Measurements from ENCODE around the gene GPC4.

Gene GPC4

GRCh38 chrX:133332737-133333136 lies 82.6 kb downstream of the GPC4 start (continued):
- TF ChIP-seq INSM2 (tag by site-specific recombination; IDR thresholded peaks at IDR 0.05) (no peak), ZNF513 (tag by site-specific recombination; IDR thresholded peaks at IDR 0.05) (no peak), ZNF792 (tag by site-specific recombination; IDR thresholded peaks at IDR 0.05) (no peak), ZFP69B (tag by site-specific recombination; IDR thresholded peaks at IDR 0.05) (no peak), ZNF549 (tag by site-specific recombination; IDR thresholded peaks at IDR 0.05) (no peak)

- Histone ChIP-seq H3K27ac (ENCODE audit: extremely low read depth, low read depth, low read length) (no peak overlapping the region), H3K4me3 (ENCODE audit: low read depth, low read length) (no peak overlapping the region), H3K4me1 (ENCODE audit: control insufficient read depth, insufficient read depth, low read length) (peaks cover 7% of the 10 kb centered on the region; the same call in 1 of the 2 replicates), H3K36me3 (ENCODE audit: control insufficient read depth in 2 of 2, insufficient read depth in 1 of 2, low read length in 2 of 2) (no peaks in the 10 kb centered on the region), H3K9me3 (ENCODE audit: control insufficient read depth, insufficient read depth, low read depth, low read length) (no peaks in the 10 kb centered on the region)
- no peak for TF ChIP-seq ZSCAN4 (tag by site-specific recombination; IDR thresholded peaks at IDR 0.05)
- TF ChIP-seq ZSCAN23 (tag by site-specific recombination; IDR thresholded peaks at IDR 0.05), result no peak
- TF ChIP-seq ZNF366 (tag by site-specific recombination; conservative IDR thresholded peaks at IDR 0.05), result no peak
- no peak for TF ChIP-seq MZF1 (tag by site-specific recombination; IDR thresholded peaks at IDR 0.05; ENCODE audit: borderline replicate concordance)
- no peak for TF ChIP-seq TCF7L2 (IDR thresholded peaks at IDR 0.05; ENCODE audit: borderline replicate concordance, low read depth, low read length)
- no peak for TF ChIP-seq ZNF26 (tag by site-specific recombination; IDR thresholded peaks at IDR 0.05)
- TF ChIP-seq FEZF1 (tag by site-specific recombination; IDR thresholded peaks at IDR 0.05), result no peak
- no peak for TF ChIP-seq ZNF555 (tag by site-specific recombination; conservative IDR thresholded peaks at IDR 0.05)
- TF ChIP-seq ZNF140 (tag by site-specific recombination; IDR thresholded peaks at IDR 0.05), result no peak
- no peak for TF ChIP-seq ZNF510 (tag by site-specific recombination; IDR thresholded peaks at IDR 0.05; ENCODE audit: insufficient replicate concordance)
- no peak for TF ChIP-seq ZNF561 (tag by site-specific recombination; IDR thresholded peaks at IDR 0.05; ENCODE audit: borderline replicate concordance)
- no peak for TF ChIP-seq ZNF623 (tag by site-specific recombination; IDR thresholded peaks at IDR 0.05)
- TF ChIP-seq ZSCAN18 (tag by site-specific recombination; IDR thresholded peaks at IDR 0.05), result no peak
- POLR2A ChIA-PET, result no interaction called here
- CTCF ChIA-PET, result interaction anchor here (0.6 kb wide), 1 partner anchor 622 kb away, joined by 3 read pairs; no protein-coding TSS in a partner anchor
Observed at GRCh38 chrX:133330956-133331355, 84.3 kb downstream of the GPC4 start.

Measured in HEK293 (cell line).